ENCODE measurements around the gene GRHL1.

Gene GRHL1

GRCh38 chr2:9972621-9973479, 21.4 kb downstream of the GRHL1 start:
- no peak for DNase-seq

GRCh38 chr2:9973690-9974089, 22.2 kb downstream of the GRHL1 start:
- no peak for DNase-seq

- no peak for DNase-seq
These were observed 22.9 kb downstream of the GRHL1 start for GRCh38 chr2:9974343-9974742.

- no peak for DNase-seq
These were observed 23.8 kb downstream of the GRHL1 start for GRCh38 chr2:9975328-9975727.

GRCh38 chr2:9975805-9976447, 24.4 kb downstream of the GRHL1 start:
- peak in 1 of 5 donors; percentile 36 for DNase-seq

- no peak for DNase-seq
These were observed 28.5 kb downstream of the GRHL1 start for GRCh38 chr2:9979977-9980376.

- DNase-seq: no peak
These were observed 29.0 kb downstream of the GRHL1 start for GRCh38 chr2:9980520-9980919.

GRCh38 chr2:9981655-9982054, 30.2 kb downstream of the GRHL1 start:
- DNase-seq: no peak

- no peak for DNase-seq
These were observed 30.8 kb downstream of the GRHL1 start for GRCh38 chr2:9982248-9982647.

GRCh38 chr2:9982891-9983290, 31.4 kb downstream of the GRHL1 start:
- no peak for DNase-seq

GRCh38 chr2:9983401-9984216, 32.1 kb downstream of the GRHL1 start:
- no peak for DNase-seq

GRCh38 chr2:9984217-9984739, 32.8 kb downstream of the GRHL1 start:
- peak in 1 of 5 donors; percentile 58 for DNase-seq

GRCh38 chr2:9984871-9985480, 33.5 kb downstream of the GRHL1 start:
- DNase-seq: no peak

GRCh38 chr2:9985531-9986328, 34.2 kb downstream of the GRHL1 start:
- DNase-seq: no peak

- DNase-seq: no peak
These were observed 36.8 kb downstream of the GRHL1 start for GRCh38 chr2:9988320-9988719.

- DNase-seq: no peak
These were observed 39.2 kb downstream of the GRHL1 start for GRCh38 chr2:9990736-9991135.

- DNase-seq: no peak
These were observed 39.7 kb downstream of the GRHL1 start for GRCh38 chr2:9991221-9991620.

- no peak for DNase-seq
These were observed 40.4 kb downstream of the GRHL1 start for GRCh38 chr2:9991829-9992273.

- DNase-seq: no peak
These were observed 41.1 kb downstream of the GRHL1 start for GRCh38 chr2:9992427-9993187.

- DNase-seq: peak in 1 of 5 donors; percentile 33
These were observed 42.1 kb downstream of the GRHL1 start for GRCh38 chr2:9993488-9994165.

Measured in T-helper 1 cell (primary cell).